RWPE2 (cell line): Measurements from ENCODE around the gene EPS8L2.

Experiments
- ATAC-seq: fragments of 200-7000 bp; cut with Tn5 transposase; 3 replicates; pipeline ENCODE4 v1.9.1; 2021; ENCODE audit warnings: low read depth
- DNase-seq: peaks from one replicate; pipeline ENCODE4 v3.0.0-alpha.2; 2020; ENCODE audit warnings: low spot score
- H3K27ac ChIP-seq: fragments of 450-650 bp; 2 replicates; pipeline ENCODE4 v1.5.1; 2017; ENCODE audit warnings: mild to moderate bottlenecking; ENCODE audit not compliant: poor library complexity, severe bottlenecking
- H3K27me3 ChIP-seq: fragments of 250-450 bp; sonication (Bioruptor Pico); 2 replicates; pipeline ENCODE4 v1.5.1; 2021; ENCODE audit warnings: mild to moderate bottlenecking, moderate library complexity; ENCODE audit not compliant: insufficient read depth, poor library complexity, severe bottlenecking
- H3K36me3 ChIP-seq: fragments of 250-450 bp; sonication (Bioruptor Pico); 2 replicates; pipeline ENCODE4 v1.5.1; 2020; ENCODE audit warnings: low read depth, mild to moderate bottlenecking, moderate library complexity
- H3K4me1 ChIP-seq: fragments of 250-450 bp; sonication (Bioruptor Pico); 2 replicates; pipeline ENCODE4 v1.5.1; 2021; ENCODE audit warnings: mild to moderate bottlenecking, moderate library complexity; ENCODE audit not compliant: insufficient read depth, poor library complexity, severe bottlenecking
- H3K4me3 ChIP-seq: fragments of 250-450 bp; sonication (Bioruptor Pico); 2 replicates; pipeline ENCODE4 v1.5.1; 2021; ENCODE audit warnings: mild to moderate bottlenecking, moderate library complexity; ENCODE audit not compliant: severe bottlenecking
- H3K9me3 ChIP-seq: fragments of 250-450 bp; sonication (Bioruptor Pico); 2 replicates; pipeline ENCODE4 v1.5.1; 2021; ENCODE audit warnings: mild to moderate bottlenecking, moderate library complexity; ENCODE audit not compliant: severe bottlenecking
- TF ChIP-seq, protein P1 (sequence below): fragments of 450-650 bp; IDR thresholded peaks from one replicate; pipeline ENCODE4 v1.5.1; 2017; ENCODE audit warnings: mild to moderate bottlenecking, moderate library complexity; ENCODE audit not compliant: poor library complexity, severe bottlenecking

EPS8L2 gene

DNA sequence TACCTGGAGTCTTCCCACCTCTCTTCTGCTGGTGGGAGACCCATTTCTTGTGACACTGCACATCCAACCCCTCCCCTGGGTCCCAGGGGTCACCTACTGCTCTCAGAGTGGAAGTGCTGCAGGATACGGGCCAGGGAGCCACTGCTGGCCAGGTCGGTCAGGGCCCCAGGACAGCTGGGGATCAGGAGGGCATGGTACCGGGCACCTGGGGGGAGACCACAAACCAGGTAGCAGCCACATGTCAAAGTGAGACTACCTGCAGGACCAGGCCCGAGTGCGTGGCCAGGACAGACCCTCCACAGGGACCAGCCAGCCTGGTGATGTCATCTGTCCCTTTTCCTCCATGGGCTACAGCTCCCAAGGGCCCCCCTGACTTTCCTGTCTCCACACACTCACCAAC lies 67.4 kb downstream of the EPS8L2 start:
- TF ChIP-seq, protein P1, sequence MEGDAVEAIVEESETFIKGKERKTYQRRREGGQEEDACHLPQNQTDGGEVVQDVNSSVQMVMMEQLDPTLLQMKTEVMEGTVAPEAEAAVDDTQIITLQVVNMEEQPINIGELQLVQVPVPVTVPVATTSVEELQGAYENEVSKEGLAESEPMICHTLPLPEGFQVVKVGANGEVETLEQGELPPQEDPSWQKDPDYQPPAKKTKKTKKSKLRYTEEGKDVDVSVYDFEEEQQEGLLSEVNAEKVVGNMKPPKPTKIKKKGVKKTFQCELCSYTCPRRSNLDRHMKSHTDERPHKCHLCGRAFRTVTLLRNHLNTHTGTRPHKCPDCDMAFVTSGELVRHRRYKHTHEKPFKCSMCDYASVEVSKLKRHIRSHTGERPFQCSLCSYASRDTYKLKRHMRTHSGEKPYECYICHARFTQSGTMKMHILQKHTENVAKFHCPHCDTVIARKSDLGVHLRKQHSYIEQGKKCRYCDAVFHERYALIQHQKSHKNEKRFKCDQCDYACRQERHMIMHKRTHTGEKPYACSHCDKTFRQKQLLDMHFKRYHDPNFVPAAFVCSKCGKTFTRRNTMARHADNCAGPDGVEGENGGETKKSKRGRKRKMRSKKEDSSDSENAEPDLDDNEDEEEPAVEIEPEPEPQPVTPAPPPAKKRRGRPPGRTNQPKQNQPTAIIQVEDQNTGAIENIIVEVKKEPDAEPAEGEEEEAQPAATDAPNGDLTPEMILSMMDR = no peak
- Histone ChIP-seq H3K36me3 (peaks cover 67% of the 10 kb centered on the region), H3K4me3 (no peak overlapping the region), H3K27ac (no peak overlapping the region), H3K9me3 (no peaks in the 10 kb centered on the region), H3K27me3 (no peaks in the 10 kb centered on the region), H3K4me1 (peaks cover 9% of the 10 kb centered on the region)
- ATAC-seq (no peak), DNase-seq (no peak)

DNA sequence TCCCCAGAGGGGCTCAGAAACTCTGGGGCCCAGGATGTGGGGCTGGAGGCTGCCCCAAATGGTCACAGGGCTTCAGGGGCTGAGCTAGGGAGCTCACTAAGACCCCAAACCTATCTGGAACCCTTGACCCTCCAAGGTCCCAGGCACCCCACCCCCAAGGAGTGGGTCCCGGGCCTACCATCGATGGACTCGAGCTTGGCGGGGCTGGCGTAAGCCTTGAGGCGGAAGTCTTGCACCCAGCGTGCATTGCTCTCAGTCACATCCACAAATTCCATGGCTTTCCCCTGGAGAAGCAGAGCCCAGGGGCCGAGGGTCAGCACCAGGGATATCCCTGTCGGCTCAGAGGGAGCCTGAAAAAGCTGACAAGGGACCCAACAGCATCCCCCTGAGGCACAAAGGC lies 67.8 kb downstream of the EPS8L2 start:
- DNase-seq (no peak), ATAC-seq (no peak)
- no peak overlapping the region for H3K4me3 ChIP-seq
- no peaks in the 10 kb centered on the region for H3K9me3 ChIP-seq
- peaks cover 67% of the 10 kb centered on the region for H3K36me3 ChIP-seq
- no peaks in the 10 kb centered on the region for H3K27me3 ChIP-seq
- H3K27ac ChIP-seq = no peak overlapping the region
- TF ChIP-seq, protein P1 = no peak
- H3K4me1 ChIP-seq = peaks cover 10% of the 10 kb centered on the region

DNA sequence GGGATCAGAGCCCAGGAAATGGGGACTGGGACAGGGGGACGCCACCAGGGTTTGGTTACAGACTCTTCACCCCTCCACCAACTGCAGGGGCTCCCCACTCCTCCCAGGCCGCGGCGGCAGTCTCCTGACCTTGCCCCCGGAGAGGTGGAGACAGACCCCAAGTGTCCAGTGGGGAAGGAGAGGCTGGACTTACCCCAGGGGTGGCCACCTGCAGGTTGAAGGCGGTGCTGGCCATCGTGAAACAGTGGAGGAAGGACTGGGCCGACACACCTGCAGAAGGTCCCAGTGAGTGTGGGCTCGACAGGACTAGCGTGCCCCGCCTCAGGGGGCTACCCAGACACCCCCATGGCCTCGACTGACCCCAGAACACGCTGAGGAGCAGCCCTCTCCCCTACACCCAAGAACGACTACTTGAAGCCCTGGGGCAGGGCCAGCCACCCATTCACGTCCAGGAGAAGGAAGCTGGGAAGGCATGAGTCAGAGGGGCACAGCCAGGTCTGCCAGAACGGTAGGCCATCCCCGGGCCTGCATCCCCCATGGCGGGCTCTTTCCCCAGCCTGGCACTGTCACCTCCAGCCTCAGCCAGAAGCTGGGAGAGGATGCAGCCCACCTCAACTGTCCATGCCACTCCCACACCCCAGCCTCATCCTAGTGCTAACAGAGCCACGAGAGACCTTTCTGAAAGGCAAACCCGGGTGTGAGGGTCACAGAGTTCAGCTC lies 69.0 kb downstream of the EPS8L2 start:
- H3K4me3 ChIP-seq = peak overlapping the region; percentile 10
- DNase-seq (peak; percentile 83), ATAC-seq (peak; percentile 70)
- peak overlapping the region; percentile 72 for H3K27ac ChIP-seq
- H3K4me1 ChIP-seq = peaks cover 10% of the 10 kb centered on the region
- H3K9me3 ChIP-seq = no peaks in the 10 kb centered on the region
- TF ChIP-seq, protein P1 = no peak
- peaks cover 64% of the 10 kb centered on the region for H3K36me3 ChIP-seq
- no peaks in the 10 kb centered on the region for H3K27me3 ChIP-seq

DNA sequence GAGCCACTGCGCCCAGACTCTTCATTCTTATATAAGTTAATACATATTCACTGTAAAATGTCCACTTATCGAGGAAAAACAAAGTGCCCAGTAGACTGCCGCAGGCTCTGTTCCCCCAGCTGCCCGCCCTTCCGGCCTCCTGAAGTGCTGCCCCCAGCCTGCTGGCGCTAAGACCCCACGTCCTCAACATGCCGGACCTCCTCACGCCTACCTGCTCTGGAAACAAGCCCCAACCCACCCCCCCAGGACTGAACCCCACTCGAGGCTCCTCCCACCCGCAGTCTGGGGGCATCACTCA lies 70.2 kb downstream of the EPS8L2 start:
- Histone ChIP-seq H3K27ac (peak overlapping the region; percentile 72), H3K36me3 (peaks cover 59% of the 10 kb centered on the region), H3K27me3 (no peaks in the 10 kb centered on the region), H3K9me3 (no peaks in the 10 kb centered on the region), H3K4me1 (peaks cover 10% of the 10 kb centered on the region), H3K4me3 (peak overlapping the region; percentile 99)
- ATAC-seq (no peak), DNase-seq (peak; percentile 49)
- TF ChIP-seq, protein P1 = no peak

DNA sequence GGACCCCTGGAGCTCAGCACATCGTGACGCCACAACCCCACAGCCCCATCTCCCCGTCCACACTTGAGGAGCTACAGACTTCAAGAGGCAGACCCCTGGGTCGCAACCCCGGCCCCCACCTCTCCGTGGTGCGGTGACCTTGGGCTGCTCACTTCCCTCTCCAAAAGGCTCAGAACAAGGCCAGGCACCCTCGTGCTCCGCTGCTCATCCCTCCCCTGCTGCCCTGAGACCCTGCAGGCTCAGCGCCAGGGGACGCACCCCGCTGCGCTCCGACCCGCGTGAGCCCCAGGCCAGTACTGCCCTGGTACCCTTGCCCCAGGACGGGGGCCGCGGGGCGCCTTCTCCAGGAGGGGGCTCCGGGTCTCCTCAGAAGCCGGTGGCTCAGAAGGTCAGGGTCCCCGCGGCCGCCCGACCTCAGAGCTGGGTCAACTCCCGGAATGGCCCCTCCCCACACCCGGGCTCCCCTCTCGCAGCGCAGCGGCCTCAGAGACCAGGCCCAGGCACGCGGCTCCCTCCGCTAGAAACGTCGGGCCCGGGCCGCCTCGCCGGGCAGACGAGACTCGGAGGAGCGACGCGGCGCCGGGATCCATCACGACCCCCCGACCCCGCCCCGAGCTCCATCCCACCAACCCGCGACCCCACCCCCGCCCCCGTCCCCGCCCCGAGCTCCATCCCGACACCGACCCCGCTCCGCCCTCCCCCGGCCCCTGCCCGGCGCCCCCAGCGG lies 70.7 kb downstream of the EPS8L2 start:
- Histone ChIP-seq H3K27me3 (no peaks in the 10 kb centered on the region), H3K4me1 (peaks cover 10% of the 10 kb centered on the region), H3K4me3 (peak overlapping the region; percentile 99), H3K36me3 (peaks cover 54% of the 10 kb centered on the region), H3K27ac (peak overlapping the region; percentile 72), H3K9me3 (no peaks in the 10 kb centered on the region)
- TF ChIP-seq, protein P1 = no peak
- peak; percentile 51 for DNase-seq
- peak; percentile 36 for ATAC-seq
